Measurements from ENCODE around the gene NCAPD2. TPM values are rescaled to one million over a fixed set of nuclear protein-coding genes. Genes with fewer than 3 reads are reported as not detected.

Gene NCAPD2
- total and polyA plus RNA-seq, 2 of the 4 experiments (the other 2 are of a cell fraction) = 35.6 to 57.9 TPM

DNA sequence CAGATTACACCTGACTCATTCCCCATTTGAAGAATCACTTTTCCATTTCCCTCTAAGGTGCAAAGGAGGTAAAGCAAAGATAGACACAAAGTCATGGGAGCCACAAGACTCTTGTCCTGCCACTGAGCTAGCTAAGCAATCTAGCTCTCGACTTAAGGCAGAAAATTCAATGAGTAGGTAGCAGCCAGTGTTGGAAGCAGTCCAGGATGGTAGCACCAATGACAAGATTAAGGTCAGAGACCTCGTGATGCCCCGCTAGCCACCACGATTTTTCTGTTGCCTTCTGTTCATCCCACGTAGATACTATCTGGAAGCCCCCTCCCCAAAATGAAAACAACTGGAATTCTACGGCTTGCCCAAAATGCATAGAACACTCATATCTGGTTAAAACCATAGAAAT is 24.8 kb upstream of the NCAPD2 start:
- Histone ChIP-seq H3K27me3 (ENCODE audit: control insufficient read depth, insufficient read depth, low read length) (no peaks in the 10 kb centered on the region), H3K4me2 (ENCODE audit: low read depth, low read length) (peak overlapping the region; percentile 95), H4K91ac (ENCODE audit: insufficient read depth, low read depth, low read length) (no peak overlapping the region), H3K4ac (ENCODE audit: low read depth, low read length) (no peak overlapping the region), H3K27ac (ENCODE audit: insufficient read depth, low read length) (no peak overlapping the region), H4K20me1 (ENCODE audit: insufficient read depth, low read length) (peaks cover 17% of the 10 kb centered on the region), H2AFZ (replicated peaks; ENCODE audit: low read length, poor library complexity) (no peak overlapping the region), H2BK120ac (ENCODE audit: low read depth, low read length) (no peak overlapping the region), H3K14ac (replicated peaks; ENCODE audit: low read depth, low read length) (peak overlapping the region; percentile 38; the same call in 1 of the 2 replicates), H2BK15ac (ENCODE audit: low read depth, low read length) (0 out of 3 replicates have a peak overlapping the region, but pooled peaks have one; percentile 27), H3K9ac (ENCODE audit: low read depth, low read length) (no peak overlapping the region), H3K79me1 (ENCODE audit: low read depth in 1 of 2, low read length in 2 of 2) (peaks cover 16 to 45% of the 10 kb centered on the region in 2 experiments), H2AK9ac (replicated peaks; ENCODE audit: low read depth, low read length, poor library complexity) (peak overlapping the region; percentile 73), H3K23ac (ENCODE audit: low read depth, low read length) (peak overlapping the region; percentile 72), H3K36me3 (ENCODE audit: control insufficient read depth, insufficient read depth, low read length) (peaks cover 16% of the 10 kb centered on the region), H3K56ac (ENCODE audit: extremely low read depth, insufficient read depth, low read length) (no peak overlapping the region), H3K9me3 (ENCODE audit: control insufficient read depth, insufficient read depth, low read length) (no peaks in the 10 kb centered on the region), H3K4me1 (ENCODE audit: control insufficient read depth, insufficient read depth, low read length) (peaks cover 4% of the 10 kb centered on the region), H4K8ac (ENCODE audit: low read depth in 2 of 2, low read length in 2 of 2) (no peak overlapping the region), H2BK5ac (ENCODE audit: low read depth, low read length, poor library complexity, severe bottlenecking) (no peak overlapping the region), H3K4me3 (ENCODE audit: insufficient read depth, low read depth, low read length) (peak overlapping the region; percentile 78; the same call in 1 of the 2 replicates), H3K18ac (ENCODE audit: low read depth, low read length) (no peak overlapping the region), H2AK5ac (ENCODE audit: low read depth, low read length) (peak overlapping the region; percentile 51), H4K5ac (ENCODE audit: low read depth, low read length) (no peak overlapping the region), H2BK20ac (ENCODE audit: low read depth, low read length) (no peak overlapping the region), H3K9me1 (ENCODE audit: insufficient read depth, low read length) (peaks cover 6% of the 10 kb centered on the region; the same call in 1 of the 2 replicates)
- ChIA-PET CTCF (no interaction called here), POLR2A (ENCODE audit: unreplicated experiment) (no interaction called here)
- TF ChIP-seq SMC3 (IDR thresholded peaks at IDR 0.05; ENCODE audit: low read depth, low read length) (no peak), BHLHE40 (IDR thresholded peaks at IDR 0.05; ENCODE audit: low read depth, low read length) (no peak), MAFK (IDR thresholded peaks at IDR 0.05; ENCODE audit: low read depth, low read length) (no peak), RAD21 (IDR thresholded peaks at IDR 0.05; ENCODE audit: low read length) (no peak), CHD1 (IDR thresholded peaks at IDR 0.05; ENCODE audit: low read depth, low read length) (no peak), POLR2A (IDR thresholded peaks at IDR 0.05; ENCODE audit: low read depth, low read length) (no peak), NFE2L2 (IDR thresholded peaks at IDR 0.05; ENCODE audit: low read depth, low read length) (no peak), RCOR1 (IDR thresholded peaks at IDR 0.05; ENCODE audit: insufficient replicate concordance, low read length) (no peak)
- TF ChIP-seq, protein P1, sequence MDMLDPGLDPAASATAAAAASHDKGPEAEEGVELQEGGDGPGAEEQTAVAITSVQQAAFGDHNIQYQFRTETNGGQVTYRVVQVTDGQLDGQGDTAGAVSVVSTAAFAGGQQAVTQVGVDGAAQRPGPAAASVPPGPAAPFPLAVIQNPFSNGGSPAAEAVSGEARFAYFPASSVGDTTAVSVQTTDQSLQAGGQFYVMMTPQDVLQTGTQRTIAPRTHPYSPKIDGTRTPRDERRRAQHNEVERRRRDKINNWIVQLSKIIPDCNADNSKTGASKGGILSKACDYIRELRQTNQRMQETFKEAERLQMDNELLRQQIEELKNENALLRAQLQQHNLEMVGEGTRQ (IDR thresholded peaks at IDR 0.05; ENCODE audit: low read depth, low read length) = no peak
- TF ChIP-seq, protein P2, sequence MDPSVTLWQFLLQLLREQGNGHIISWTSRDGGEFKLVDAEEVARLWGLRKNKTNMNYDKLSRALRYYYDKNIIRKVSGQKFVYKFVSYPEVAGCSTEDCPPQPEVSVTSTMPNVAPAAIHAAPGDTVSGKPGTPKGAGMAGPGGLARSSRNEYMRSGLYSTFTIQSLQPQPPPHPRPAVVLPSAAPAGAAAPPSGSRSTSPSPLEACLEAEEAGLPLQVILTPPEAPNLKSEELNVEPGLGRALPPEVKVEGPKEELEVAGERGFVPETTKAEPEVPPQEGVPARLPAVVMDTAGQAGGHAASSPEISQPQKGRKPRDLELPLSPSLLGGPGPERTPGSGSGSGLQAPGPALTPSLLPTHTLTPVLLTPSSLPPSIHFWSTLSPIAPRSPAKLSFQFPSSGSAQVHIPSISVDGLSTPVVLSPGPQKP (IDR thresholded peaks at IDR 0.05; ENCODE audit: borderline replicate concordance, low read depth, low read length) = no peak
- DNase-seq (no peak), ATAC-seq (ENCODE audit: low read depth) (no peak)
- intact Hi-C loops (cut with micrococcal nuclease) (loop anchor here (5.0 kb wide), 1 partner anchor 272 kb away; no protein-coding TSS in a partner anchor), in situ Hi-C loops (cut with MboI; ENCODE audit: low sequenced_read_pairs) (loop anchor here (25.0 kb wide), 1 partner anchor 282 kb away; no protein-coding TSS in a partner anchor), dilution Hi-C loops (cut with HindIII; ENCODE audit: low sequenced_read_pairs, unreplicated experiment) (no loop called here)
- WGBS, 2 experiments (ENCODE audit: extremely low coverage in 2 of 2, insufficient read length in 1 of 2) = no CpG with 5 or more reads among the region's 6 CpGs
- no TSS peak for BruUV-seq (replicated peaks)
